GM19240 (cell line): ENCODE data around the gene QSOX1.

Experiments used
- DNase-seq: peaks from one replicate; pipeline ENCODE4 v3.0.0; 2011; ENCODE audit warnings: low spot score; ENCODE audit not compliant: insufficient read length

Gene QSOX1

DNA sequence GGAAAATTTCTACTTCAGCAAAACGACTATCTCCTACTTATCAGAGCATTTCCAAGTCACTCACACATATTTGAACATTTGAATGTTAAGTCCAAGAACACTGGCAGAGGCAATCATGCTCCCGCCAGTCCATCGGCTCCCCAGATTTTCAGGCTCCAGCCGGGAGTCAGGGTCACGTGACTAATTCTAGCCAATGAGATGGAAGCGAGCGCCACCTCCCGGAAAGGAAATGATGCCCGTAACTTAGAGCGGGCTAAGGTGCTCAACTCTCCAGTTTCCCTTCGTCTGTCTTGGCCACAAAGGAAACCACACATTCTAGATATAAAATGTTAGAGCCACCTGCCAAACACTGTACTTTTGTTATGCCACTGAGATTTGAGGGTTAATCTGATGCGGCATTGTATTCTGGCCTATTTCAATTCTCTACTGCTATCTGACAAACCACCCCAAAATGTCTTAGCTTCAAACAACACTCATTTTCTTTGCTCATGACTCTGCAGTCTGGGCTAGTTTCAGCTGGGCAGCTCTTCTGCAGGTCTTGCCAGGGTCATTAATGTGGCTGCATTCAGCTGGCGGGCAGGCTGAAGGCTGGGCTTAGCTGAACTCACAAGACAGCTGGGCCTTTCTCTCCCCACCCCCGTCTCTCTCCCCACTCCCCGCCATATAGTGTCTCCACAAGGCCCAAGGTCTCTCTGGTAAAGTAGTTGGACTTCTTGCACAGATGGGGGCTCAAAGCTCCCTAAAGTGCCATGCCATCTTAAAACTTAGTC is 58.9 kb downstream of the QSOX1 start:
- peak; percentile 33 for DNase-seq

DNA sequence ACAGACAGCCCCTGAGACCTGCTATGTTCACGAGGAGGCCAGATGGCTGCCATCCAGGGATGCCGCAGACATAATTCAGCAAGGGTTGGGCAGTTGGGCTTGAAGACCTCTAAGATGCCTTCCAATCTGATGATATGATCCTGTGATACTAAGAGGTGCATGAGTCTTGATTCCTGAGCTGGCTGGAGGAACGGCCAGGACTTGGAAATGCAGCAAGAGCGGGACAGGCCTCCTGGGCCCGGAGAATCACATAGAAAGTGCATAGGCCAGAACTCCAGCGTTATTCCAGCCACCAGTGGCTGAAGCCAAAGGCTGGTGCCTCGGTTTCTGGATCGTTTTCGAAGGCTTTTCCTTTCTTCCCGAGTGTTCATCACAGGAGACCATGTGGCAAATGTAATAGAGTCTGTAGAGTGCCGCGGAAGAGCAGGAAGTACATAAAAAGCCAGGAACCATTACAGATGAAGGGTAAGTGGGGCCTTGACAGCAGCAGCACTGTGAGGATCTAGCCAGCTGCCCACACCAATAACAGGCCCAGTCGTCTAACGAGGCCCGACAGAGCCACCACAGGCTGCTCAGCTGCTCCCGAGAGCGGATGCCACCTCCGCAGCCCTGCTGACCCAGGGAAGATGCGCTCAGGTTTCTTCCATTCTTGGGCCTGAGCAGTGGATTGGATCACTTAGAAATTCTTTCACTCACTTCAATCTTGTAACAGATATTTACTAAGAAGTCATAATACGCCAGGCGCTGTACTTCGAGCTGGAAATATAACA is 61.4 kb downstream of the QSOX1 start:
- no peak for DNase-seq

DNA sequence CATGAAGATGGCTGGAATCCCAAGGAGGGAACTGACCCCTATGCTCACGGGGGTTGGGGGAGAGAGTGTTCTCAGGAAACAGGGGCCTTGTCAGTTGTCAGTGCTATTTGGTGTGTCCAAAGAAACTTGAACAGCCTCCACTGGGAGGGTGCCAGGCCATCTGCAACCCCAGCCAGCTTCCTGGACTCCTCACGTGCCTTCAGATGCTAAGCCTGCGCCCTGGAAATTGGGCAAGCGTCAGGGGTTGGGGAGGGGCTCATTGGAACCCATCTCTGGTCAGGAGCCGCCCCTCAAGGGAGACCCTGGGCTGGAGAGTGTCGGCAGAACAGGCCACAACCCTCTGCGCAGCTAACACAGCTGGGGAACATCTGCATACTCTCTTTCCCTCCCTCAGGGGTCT is 62.3 kb downstream of the QSOX1 start:
- no peak for DNase-seq

DNA sequence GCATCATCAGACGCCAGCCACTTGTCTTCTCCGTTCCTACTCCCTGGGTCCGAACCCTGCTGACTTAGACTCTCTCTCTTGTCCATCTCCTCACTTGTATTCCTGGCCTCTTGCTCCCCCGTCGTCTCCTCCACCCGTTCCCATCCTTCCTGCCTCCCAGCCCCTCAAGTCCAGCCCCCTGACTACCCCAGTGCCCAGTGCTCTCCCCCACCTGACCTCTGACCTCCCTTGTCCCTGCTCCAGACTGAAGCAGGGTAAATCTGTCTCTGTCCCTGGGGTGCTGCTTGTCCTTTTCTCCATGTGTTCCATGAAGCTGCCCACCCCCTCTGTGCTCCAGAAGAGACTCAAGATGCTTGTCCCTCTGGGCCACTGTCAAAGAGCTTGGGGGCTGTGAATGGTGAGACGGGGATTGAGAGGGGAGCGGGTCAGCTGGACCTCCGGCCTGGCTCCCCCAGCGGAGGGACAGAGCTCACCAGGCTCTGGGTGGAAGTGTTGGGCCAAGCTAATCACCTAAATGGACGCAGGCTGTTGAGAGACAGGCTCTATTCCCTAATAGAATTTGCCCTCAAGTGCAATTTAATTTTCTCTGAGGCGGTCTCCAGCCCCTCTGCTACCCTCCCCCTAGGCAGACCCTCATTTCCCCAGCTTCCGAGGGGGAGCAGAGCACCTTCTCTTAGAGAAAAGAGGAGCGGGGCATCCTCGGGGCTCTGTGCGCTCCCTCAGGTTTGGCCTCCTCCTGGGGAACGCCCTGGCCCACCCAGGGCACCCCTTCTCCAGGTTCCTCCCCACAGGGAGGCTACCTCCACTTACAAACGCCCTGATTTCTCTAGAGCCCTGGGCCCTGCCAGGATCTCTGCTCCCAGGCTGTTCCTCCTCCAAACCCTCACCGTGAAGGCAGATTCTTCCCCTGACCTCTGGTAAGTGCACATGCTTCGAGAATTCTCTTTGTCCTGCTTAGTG is 64.4 kb downstream of the QSOX1 start:
- DNase-seq: no peak

DNA sequence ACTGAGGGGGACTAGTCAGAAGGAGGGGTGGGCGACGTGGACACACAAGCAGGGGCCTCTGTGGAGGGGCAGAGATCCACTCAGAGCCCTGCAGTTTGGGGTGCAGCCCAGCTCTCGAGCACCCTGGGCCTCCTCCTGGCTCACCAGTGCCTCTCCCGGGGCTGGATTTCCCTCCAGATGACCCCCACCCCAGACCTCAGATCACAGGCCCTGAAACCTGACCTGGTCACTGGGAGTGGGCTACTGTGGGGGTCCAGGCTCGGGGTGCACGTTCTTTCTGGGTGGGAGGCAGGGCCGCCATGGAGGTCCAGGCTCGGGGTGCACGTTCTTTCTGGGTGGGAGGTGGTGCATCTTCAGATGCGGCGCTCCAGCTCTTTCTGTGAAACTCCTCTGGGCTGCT is 65.1 kb downstream of the QSOX1 start:
- DNase-seq: no peak

DNA sequence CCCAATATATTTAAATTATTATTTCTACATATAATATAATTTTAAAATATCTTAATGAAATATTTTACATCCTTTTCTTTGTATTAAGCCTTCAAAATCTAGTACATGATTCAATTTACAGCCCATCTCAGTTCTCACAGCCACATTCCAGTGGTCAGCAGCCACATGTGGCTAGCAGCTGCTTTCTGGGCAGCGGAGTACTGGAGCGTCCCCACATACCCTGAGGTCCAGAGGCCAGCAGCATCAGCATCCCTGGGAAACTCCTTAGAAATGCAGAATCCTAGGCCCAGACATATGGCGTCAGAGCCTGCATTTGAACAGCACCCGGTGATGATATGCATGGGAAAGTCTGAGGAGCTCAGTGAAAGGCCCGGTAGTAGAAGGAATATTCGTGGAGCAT is 66.8 kb downstream of the QSOX1 start:
- DNase-seq: no peak

DNA sequence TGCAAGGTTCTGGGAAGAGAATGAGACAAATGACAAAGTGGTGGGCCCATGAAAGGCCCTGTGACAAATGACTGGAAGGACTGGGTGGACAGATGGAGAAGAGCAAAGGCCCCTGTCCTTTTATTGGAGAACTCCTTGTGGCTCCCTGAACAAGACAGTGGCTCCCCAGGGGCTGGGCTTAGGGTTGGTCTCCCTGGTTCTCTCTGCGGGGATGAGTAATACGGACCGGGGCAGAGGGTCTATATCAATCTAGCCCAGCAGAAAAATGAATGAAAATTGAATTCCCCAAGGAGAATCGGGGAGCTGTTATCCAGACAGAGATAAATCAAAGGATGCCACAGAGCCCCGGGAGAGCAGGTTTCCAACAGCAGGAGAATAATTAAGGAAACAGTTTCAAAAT is 70.2 kb downstream of the QSOX1 start:
- no peak for DNase-seq

DNA sequence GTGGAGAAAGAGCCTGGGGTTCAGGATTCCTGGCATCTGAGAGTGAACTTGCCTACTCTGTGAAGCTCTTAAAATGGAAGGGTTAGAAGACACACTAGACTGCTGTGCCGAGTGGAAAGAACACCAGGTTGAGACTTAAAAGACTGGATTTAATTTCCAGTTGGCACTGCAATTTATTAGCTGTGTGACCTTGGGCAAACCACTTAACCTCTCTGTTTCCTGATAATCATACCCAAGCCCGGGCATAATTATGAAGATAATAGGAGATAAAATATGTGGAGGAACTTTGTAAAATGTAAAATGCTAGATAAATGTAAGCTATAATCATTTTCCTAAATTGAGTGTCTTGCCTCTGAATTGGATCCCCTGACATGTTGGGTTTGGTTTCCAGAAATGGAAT is 70.7 kb downstream of the QSOX1 start:
- no peak for DNase-seq

DNA sequence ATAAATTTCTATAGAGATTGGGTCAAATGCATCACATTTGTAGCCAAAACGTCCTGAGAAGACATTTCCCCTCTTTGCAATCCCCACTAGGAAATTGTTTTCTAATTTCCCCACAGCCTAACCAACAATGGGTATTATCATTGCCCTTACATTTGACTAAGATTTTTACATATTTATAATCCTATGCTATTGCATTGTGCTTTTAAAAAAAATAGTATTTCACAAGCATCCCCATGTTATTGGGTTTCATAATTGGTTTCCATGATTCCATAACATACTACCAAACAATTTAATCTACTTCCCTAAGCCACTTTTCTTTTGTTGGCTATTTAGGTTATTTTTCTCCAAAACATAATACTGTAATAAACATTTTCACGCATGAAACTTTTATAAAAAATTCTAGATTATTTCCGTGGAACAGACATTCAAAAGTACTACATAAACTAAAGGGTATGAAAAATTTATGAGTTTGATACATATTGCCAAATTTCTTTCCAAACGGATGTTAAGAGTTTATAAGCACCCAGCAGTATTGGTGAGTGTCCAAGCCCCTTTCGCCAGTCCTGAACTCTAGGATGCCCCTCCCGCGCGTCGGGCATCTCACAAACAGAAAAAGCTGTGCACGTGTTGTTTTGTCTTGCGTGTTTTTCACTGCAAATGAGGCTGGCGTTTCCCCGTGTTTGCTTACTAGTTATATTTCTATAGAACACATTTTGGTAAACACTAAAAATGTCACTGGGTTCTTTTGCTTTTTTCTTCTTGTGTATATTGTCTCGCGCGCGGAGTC is 73.4 kb downstream of the QSOX1 start:
- DNase-seq: no peak

DNA sequence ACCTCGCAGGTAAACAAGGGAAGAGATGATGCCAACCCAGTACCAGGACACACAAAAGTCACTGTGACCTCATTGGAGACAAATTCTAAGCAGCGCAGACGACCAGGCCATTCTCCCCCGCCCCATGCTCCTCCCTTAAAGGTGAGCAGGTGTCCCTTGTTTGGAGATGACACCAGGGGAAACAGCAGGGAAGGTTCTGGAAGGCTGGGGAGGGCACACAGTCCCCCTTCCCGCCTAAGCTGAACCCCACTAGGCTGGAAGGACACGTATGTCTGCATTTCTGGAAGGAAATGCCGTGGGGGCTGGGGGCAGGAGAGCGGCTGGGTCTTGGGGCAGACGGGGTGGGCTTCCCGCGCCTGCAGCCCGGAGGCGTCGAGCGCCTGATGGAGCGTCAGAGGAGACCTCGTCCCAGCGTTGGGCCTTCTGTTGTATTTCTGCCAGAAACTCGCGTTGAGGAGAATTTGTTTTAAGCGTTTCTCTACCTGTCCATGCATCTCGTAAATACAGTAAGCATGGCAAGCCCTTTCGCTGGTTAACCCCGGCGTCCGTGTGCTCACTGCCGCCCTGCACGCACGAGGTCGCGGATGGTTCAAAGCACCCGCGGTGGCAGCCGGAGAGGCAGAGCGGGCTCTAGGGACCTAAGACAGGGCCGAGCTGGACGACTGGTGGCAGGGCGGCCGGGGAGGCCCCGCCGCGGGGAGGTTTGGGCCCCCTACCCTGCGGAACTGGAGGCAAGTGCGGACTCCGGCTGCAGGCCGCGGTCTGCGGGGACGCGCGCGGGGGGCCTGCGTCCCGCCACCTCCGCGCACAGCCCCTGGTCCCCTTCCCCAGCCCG is 74.2 kb downstream of the QSOX1 start:
- no peak for DNase-seq

DNA sequence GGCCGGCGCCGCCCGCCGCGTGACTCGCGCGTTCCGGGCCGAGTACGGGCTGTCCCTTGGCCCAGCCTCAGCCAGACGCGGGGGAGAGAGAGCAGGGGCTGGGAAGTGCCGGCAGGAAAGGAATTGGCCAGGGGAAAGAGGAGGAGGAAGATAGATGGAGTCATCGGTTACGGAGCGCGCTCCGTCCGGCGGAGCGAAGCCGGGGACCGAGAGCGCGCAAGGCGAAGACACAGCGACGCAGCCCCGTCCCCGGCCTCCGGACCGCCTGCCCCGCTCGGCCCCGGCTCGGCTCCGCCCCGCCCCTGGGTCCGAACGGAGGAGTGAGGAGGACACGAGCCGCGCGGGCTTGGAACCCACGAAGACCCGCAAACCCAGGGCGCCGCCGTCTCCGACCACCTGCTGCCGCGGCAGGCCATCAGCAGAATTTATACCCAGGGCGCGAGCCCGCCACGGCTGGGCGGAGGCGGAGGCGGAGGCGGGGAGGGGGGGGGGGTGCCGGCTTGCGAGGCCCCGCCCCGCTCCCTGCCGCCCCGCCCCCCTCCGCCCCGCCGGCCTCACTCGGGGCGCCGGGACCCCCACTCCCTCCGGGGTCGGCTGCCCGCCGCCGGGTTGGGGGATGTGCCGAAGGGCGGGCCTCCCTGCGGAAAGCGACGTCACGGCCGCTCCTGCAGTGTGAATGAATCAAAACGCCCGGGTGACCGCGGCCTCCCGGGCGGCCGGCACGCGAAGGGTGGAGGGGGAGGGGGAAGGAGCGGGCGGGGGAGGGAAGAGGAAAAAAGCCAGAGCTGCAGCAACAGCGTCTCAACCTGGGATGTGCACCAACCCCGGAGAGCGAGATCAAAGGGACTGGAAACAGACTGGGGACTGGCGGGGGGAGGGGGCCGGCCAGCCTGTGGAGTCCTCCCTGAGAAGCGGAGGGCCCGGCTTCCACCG is 75.1 kb downstream of the QSOX1 start, which contains the start of gene LHX4:
Gene LHX4 (plus strand): TSS at position 782 of the 933 bp plus-strand sequence. CDS start 266 bp downstream, outside the sequence.
- DNase-seq: no peak

DNA sequence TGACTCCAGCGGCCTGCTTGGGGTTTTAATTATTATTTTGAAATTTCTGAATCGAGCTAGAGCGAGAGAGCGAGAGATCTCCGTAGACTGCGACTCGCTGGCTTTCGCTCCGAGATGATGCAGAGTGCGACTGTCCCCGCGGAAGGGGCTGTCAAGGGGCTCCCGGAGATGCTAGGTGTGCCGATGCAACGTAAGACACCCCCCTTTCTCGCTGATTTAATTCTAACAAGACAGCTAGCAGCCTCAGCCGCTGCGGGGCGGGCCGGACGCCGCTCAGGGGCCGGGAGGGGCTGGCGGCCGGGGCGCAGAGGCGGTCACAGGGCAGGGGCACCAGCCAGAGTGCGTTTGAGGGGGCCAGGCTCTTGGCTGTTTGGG is 75.7 kb downstream of the QSOX1 start:
- no peak for DNase-seq

DNA sequence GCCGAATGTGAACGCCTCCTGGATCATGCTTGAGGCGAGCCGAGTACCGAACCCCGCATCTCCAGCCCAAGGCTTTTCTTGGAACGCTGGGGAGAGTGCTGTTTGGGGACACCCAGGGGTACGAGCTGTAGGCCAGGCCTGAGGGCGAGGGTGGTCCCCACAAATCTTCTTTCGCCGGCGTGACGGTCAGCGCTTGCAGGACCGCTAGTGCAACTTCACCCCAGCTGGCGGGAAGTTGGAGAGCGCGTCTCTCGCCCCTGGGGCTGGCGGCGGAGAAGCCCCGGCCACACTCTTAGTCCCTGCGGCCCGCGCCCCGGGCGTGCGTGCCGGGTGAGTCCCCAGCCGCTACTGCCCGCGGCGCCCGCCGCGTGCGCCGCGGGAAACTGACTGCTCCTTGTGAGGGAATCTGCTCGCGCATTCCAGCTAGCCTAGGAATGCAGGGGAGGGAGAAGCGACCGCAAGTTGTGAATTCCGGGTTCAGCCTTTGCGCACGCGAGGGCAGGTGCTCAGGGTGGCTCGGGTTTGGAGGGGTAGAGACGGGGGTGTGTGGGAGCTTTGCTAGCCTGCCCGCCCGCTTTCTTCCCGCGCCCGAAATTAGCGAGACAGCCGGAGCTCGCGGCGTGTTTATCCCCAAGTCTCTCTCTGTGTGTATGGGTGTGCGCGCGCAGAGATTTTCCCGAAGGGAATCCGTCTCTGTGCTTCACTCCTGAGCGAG is 76.3 kb downstream of the QSOX1 start:
- DNase-seq: no peak

DNA sequence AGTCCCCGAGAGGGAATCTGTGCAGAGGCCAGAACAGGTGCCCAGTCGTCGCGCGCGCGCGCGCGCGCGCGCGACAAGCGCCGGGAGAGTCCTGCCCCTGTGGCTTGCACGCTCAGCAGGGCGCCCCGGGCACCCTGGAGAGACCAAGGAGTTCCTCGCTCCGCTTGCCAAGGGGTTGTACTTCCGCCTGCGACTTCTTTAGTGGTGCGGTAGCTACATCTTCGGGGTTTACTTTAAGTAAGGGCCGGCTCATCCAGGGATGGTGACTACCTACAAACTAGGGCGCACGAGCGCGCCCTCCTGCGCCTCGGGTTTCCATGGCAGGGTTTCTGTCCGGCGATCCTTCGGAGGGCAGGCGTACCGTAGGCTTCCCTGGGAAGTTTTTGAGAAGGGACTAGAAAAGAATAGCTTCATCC is 76.8 kb downstream of the QSOX1 start:
- no peak for DNase-seq

DNA sequence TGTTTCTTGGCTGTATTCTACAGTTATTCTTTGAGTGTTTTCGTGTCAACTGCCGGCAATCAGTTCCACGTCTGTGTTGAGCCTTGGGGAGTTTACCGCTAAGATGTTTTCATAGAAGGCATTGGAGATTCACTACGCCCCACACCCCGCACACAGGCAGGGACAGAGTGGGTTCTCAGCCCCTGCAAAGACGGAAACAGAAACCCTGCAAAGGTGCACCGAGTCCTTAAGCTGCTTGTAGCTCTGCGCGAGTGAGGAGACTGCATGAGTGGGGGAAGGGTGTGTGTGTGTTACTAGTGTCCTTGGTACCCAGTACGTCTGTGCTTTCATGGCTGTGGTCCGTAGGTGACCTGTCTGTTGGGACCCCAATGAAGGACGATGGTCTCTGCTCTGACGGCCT is 77.3 kb downstream of the QSOX1 start:
- no peak for DNase-seq

DNA sequence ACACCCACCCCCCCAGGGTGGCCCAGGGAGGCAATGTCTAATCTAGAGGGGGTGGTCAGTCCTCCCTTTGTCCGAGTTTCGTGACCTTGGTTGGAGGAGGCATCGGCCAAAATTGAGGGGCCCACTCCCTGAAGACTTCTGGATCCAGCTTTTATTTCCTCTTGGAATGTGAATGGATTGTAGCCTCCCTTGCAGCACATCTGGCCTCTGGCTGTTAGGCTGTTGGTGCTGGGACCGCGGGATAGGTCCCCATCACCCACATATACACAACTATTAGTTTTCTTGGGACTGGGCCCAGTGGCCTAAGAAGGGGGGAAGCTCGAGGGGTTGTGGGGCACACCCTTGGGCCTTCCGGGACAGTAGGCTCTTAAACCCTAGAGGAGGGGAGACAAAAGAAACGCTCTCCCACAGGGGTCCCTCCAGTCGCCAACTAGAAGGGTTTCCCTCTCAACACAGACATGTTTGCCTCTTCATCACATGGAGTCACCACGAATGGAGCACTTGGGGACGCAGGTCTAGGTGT is 77.9 kb downstream of the QSOX1 start:
- no peak for DNase-seq

DNA sequence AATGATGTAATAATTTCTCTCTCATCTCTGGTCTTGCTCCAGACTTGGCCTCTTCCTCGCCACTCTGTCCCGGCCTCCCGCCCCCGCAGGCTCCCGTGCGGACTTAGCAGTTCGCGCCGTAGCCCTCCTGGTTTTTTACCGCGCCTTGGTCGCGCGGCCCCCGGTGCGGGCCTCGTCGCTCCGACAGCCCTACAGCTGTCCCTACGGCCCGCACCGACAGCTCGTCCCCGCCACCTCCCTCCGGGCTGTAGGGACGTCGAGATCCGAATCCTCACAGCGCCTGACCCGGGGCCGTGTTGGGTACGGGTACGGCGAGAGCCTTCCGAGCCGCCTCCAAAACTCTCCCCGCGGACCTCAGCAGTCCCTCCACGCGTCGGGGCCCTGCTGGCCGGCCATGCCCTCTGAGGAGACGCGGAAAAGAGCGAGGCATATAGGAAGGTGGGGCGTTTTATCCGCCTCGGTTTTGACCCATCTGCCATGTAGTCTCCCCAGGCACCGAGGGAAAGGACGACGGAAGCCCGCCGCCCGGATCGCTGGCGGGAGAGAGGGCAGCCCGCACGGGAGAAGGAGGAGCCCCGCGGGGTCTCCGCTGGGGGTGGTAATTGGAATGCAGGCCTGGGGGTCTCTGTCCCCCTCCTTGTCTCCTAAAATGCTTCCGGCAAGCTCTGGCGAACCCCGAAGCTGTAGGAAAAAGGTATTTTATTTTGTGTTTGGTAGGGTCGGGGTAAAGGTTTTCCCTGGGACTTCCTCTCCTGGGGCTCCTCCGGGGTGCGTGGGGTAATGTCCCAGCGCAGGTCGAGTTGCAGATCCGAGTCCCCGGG is 78.7 kb downstream of the QSOX1 start:
- no peak for DNase-seq
